ENCODE data around the gene ROMO1. TPM values are rescaled to one million over a fixed set of nuclear protein-coding genes. Genes with fewer than 3 reads are reported as not detected.

ROMO1 gene
- total and polyA plus RNA-seq, 10 of the 15 experiments (the other 5 are each of a cell fraction or from before 2014, with no cell fraction given): 23.2 to 631 (median 352) TPM

DNA sequence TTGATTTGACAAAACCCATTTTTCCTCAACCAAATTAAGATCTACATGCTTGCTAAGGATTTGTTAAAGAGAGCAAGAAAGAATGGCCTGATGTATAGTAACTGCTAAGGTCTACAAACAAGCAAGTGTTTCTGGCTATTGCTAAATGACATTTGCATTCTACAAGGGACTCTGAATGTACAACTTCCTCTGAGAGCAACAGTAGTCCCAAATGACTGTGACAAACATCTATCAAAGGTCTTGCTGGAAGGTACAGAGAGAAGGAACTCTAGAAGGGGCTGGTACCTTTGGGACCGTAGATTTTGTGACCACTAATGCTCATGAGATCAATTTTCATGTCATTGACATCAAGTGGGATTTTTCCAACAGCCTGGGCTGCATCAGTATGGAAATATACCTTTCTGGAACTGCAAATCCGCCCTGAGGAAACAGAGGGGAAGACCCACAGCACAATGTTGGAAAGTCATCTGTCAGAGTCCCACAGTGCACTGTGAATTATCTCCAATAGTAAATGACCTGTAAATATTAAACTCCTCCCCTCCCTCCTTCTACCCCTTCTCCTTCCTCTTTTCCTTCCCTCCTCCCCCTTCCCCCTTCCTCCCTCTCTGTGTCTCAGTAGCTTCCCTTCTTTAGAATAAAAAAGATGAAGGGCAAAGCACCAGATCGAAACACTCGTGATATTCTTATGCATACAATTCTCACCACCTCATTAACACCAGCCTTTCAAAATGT is 18.6 kb upstream of the ROMO1 start:
- Histone ChIP-seq H2AFZ (ENCODE audit: control insufficient read depth, low read depth, low read length) (no peak overlapping the region), H3K27ac (ENCODE audit: control insufficient read depth, insufficient read depth) (no peak overlapping the region), H3K9me3 (replicated peaks; ENCODE audit: control insufficient read depth, insufficient read depth, low read length) (no peaks in the 10 kb centered on the region), H3K4me2 (ENCODE audit: control insufficient read depth, insufficient read depth) (no peak overlapping the region), H4K20me1 (ENCODE audit: control insufficient read depth, insufficient read depth) (no peaks in the 10 kb centered on the region), H3K79me2 (ENCODE audit: control insufficient read depth, insufficient read depth, low read length) (no peaks in the 10 kb centered on the region), H3K4me3 (no peak overlapping the region), H3K27me3 (replicated peaks in 1 of 2; ENCODE audit: control insufficient read depth in 2 of 2, insufficient read depth in 2 of 2, low read length in 1 of 2) (no peaks in the 10 kb centered on the region), H3K36me3 (ENCODE audit: control insufficient read depth in 2 of 2, insufficient read depth in 2 of 2, low read length in 1 of 2) (peaks cover 0 to 2% of the 10 kb centered on the region in 2 experiments; a peak in 3 of 4 replicates), H3K9ac (ENCODE audit: control insufficient read depth, insufficient read depth, low read length) (no peak overlapping the region), H3K4me1 (ENCODE audit: control insufficient read depth, insufficient read depth, low read length) (no peaks in the 10 kb centered on the region)
- no peak for FAIRE-seq
- TF ChIP-seq ASH2L (IDR thresholded peaks at IDR 0.05; ENCODE audit: borderline replicate concordance, low read depth) (no peak), CREB1 (IDR thresholded peaks at IDR 0.05; ENCODE audit: low read depth) (no peak), EED (IDR thresholded peaks at IDR 0.05; ENCODE audit: low read depth) (no peak), NRF1 (conservative IDR thresholded peaks at IDR 0.05; ENCODE audit: low read depth, low read length) (no peak), SIX5 (IDR thresholded peaks at IDR 0.05; ENCODE audit: low read depth, low read length, severe bottlenecking) (no peak), TARDBP (IDR thresholded peaks at IDR 0.05; ENCODE audit: borderline replicate concordance) (no peak), SP1 (IDR thresholded peaks at IDR 0.05; ENCODE audit: low read depth, low read length) (no peak), POLR2AphosphoS5 (IDR thresholded peaks at IDR 0.05; ENCODE audit: low read length) (no peak), EZH2 (IDR thresholded peaks at IDR 0.05; ENCODE audit: borderline replicate concordance, control insufficient read depth, low read depth, low read length) (no peak)
- no peak for ATAC-seq
- ChIA-PET POLR2A (interaction anchor here (0.6 kb wide), 1 partner anchor 9 kb away, joined by 3 read pairs; no protein-coding TSS in a partner anchor), SMC1A (ENCODE audit: uncharacterized antibody, unreplicated experiment) (no interaction called here), RAD21 (ENCODE audit: unreplicated experiment) (no interaction called here), CTCF (no interaction called here)
- 62% methylated on average over 4 of the region's 4 CpGs for WGBS (ENCODE audit: insufficient coverage, insufficient replicate concordance, low lambda C conversion rate, missing lambda C conversion rate)
- in situ Hi-C loops (cut with MboI) (no loop called here), intact Hi-C loops (cut with micrococcal nuclease; ENCODE audit: unreplicated experiment) (no loop called here)
- BruUV-seq (replicated peaks): no TSS peak
- no peak for DNase-seq (ENCODE audit: low read depth, low spot score)

Data from GM12878 (cell line).